ENCODE results near the gene UNC93B1.
A peak's percentile ranks its signal among the peaks of the same experiment; 100 is the strongest.
"Not testable (repeated sequence)": the region's sequence is repeated elsewhere in the genome, so short reads cannot be mapped to it uniquely, and the experiment has no call there.

Gene UNC93B1

GRCh38 chr11:67982255-67982857, 21.5 kb downstream of the UNC93B1 start:
- DNase-seq, result not testable (repeated sequence)

DNA sequence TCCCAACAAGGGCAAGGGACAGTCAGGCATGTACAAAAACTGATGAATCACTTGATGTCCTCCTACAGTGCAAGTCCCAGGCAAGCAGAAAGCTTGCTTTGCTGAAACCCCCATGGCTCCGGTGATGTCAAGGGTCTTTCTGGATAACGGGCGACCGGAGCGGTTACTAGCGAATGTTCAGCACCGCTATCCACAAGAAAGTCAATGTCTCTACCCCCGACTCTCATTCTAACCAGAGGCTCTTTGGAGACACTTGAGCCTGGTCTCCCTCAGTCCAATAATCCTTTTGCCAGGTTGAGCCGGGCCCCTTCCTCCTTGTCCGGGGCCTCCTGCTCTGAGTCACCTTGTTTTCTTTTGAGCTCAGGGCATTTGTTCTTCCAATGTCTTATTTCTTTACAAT, 22.7 kb downstream of the UNC93B1 start:
- DNase-seq, result not testable (repeated sequence)

DNA sequence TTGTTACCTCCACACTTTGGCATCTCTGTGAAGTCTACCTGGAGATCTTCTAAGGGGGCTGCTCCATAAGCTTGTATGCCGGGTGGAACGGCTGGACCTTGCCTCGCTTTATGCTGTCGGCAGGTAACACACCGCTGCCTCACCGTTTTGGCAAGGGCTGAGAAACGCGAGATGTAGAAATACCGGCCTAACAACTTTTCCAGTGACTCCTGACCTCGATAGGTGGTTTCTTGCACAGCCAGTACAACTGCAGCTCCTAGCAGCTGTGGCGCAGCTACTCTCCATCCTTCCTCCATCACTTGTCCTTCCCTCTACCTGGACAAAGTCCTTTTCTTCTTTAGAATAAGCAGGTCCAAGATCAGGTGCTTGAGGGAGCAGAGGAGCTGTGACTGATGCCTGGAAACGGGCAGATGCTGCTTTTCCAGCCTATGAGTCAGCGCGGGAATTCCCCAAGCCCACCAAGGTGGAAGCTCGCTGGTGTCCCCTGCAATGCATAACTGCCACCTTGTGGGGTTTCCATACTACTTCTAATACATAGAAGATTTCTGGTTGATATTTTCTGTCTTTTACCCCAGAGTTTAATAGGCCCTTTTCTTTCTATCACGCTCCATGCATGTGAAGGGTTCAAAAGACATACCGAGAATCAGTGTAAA, 25.0 kb downstream of the UNC93B1 start:
- not testable (repeated sequence) for DNase-seq

DNA sequence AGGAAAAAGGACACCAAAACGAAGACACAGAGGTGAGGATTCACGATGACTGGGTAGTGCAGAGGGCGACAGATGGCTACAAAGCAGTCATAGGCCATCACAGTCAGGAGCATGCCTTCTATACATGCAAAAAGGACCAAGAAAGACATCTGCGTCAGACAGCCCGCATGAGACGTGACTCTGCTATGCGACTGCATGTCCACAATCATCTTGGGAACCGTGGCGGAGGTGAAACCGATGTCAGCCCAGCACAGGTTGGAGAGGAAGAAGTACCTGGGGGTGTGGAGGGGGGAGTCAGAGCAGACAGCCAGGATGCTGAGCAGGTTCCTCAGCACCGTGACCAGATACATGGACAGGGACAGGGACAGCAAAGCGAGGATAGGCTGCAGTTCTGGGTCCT, 29.2 kb downstream of the UNC93B1 start:
- DNase-seq, result not testable (repeated sequence)

- not testable (repeated sequence) for DNase-seq
These were observed 38.0 kb downstream of the UNC93B1 start for GRCh38 chr11:67965830-67966348.

GRCh38 chr11:67964746-67965145, 39.2 kb downstream of the UNC93B1 start:
- DNase-seq, result not testable (repeated sequence)

DNA sequence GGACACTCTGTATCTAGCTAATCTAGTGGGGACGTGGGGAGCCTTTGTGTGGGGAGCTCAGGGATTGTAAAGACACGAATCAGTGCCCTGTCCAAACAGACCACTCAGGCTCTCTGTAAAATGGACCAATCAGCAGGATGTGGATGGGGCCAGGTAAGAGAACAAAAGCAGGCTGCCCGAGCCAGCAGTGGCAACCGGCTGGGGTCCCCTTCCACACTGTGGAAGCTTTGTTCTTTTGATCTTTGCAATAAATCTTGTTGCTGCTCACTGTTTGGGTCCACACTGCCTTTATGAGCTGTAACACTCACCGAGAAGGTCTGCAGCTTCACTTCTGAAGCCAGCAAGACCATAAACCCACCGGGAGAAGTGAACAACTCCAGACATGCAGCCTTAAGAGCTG, 40.0 kb downstream of the UNC93B1 start:
- not testable (repeated sequence) for DNase-seq

- DNase-seq, result not testable (repeated sequence)
These were observed 40.7 kb downstream of the UNC93B1 start for GRCh38 chr11:67963217-67963616.

GRCh38 chr11:67956236-67956635, 47.7 kb downstream of the UNC93B1 start:
- peak; percentile 36 for DNase-seq

DNA sequence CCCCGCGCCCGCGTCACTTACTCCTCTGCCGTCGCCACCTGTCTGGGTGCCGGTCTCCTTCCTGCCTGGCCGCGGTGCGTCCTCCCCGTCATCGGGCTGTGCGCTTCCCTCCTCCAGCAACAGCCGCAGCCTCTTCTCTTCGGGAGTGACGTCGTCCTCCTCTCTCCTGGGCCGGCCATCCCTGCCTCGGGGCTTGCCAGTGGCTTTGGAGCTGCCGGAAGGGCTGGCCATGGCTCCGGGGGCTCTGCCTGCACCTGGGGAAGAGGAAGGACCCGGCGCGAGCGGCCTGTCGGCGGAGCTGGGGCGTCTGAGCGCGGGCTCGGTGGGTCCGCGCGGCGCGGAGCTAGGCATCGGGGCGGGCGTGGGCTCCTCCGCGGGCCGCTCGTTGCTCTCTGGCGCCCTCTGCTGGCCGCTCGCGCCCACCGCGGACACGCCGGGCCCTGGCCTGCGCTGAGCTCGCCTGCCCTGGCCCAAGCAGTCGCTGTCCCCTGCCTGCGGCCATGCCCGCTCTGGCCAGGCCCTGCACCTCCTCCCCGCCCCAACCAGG, 48.4 kb downstream of the UNC93B1 start:
- DNase-seq, result peak; percentile 79

DNA sequence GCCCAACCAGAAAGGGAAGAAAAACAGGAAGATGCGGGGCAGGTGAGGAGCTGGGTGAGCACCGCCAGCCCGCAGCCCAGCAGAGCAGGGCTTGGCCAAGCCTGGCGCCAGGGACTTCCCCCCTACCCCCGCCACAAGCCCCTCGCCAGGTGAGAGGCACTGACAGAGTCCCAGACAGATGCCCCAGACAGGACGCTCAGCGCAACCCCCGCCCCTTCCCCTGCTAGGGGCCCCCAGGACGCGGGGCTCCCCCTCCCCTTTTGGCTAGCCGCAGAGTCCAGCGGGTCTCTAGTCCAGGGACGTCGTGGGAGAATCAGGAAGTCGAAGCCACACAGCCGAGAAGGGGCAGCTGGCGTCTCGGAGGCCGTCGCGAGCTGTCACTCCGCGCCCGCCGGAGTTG, 48.9 kb downstream of the UNC93B1 start:
- DNase-seq, result not testable (repeated sequence)

DNA sequence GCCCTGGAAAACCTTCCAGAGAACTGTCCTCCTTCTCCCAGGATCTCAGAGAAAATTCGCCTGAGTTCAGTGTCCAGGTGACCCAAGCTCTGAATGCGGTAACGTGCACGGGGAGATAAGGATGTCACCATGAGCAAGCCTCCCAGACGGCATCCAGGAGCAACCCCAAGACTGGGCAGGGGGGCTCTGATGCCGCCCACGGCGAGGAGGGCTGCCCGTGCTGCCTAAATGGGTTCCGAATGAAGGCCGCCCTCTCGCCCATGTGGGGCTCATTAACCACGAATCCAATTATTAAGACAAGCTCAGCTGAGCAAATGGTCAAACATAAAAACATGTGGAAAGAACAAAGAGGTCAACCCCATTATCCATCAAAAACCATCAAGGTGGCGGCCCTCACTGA, 49.6 kb downstream of the UNC93B1 start:
- not testable (repeated sequence) for DNase-seq

- DNase-seq, result not testable (repeated sequence)
These were observed 53.2 kb downstream of the UNC93B1 start for GRCh38 chr11:67950705-67951104.

DNA sequence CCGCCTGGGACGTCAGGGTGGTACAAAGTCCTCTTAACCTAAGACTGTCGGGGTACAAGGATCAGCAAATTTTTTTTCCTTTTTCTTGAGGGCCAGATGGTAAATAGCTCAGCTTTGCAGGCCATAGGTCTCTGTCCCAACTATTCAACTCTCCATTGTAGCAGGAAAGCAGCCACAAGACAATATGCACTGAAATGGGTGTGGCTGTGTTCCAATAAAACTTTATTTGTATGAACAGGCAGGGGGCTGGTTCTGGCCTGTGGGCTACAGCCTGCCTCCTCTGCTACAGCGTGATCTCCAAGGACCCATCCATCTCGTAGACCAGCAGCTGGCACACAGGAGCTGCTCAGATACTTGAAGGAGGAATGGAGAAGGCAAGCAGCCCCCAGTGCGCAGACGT, 56.1 kb downstream of the UNC93B1 start:
- DNase-seq, result not testable (repeated sequence)

GRCh38 chr11:67946403-67946802, 57.5 kb downstream of the UNC93B1 start:
- not testable (repeated sequence) for DNase-seq

DNA sequence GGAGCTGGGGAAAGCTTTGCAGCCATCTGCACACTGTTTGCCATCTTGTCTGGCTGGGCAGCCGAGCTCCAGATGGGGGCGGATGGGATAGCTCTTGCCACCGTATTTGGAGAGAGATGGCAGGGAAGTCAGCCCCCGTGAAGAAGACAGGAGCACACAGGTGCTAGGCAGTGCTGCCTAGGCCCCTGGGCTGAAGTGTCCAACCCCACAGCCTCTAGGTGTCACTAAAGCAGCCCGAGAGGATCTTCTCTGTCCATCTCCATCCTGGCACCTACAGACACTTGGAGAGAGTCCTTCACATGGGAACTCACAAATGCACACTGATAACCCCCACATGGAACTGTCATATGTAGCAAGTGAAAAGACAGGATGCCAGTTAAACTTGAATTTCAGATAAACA, 60.5 kb downstream of the UNC93B1 start:
- not testable (repeated sequence) for DNase-seq
